Retinal pigment epithelial cell (primary cell): ENCODE results near the gene EVC2.

Experiments used
- DNase-seq: peaks from one replicate; pipeline ENCODE4 v3.0.0-alpha.2; 2010; ENCODE audit warnings: low read depth
- H3K4me3 ChIP-seq: 2 replicates; pipeline ENCODE4 v1.5.1; 2011; ENCODE audit warnings: mild to moderate bottlenecking, low read length, control low read depth, moderate library complexity
- TF ChIP-seq, protein P1 (sequence below): conservative IDR thresholded peaks from 2 replicates; pipeline ENCODE4 v1.5.1; 2011; ENCODE audit warnings: low read depth, low read length, control low read depth, inconsistent platforms

Gene EVC2

DNA sequence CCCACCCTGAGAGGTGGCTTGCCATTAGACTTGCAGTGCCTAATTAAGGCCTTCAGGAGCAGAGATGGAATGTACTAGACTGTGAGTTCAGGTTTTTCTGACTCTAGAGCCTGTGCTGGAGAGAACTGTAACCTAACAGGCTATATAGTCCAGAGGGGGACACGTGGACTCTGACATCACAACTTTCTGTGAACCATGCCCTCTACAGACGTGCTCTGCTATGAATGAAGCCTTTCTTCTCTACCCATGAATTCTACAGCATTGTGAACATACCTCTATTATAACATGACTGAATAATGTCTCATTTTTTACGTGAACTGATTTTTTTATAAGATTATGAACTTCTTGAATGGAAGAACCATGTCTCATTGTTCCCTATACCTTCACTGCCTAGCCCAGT is 68.8 kb downstream of the EVC2 start:
- DNase-seq = no peak
- no peak overlapping the region for H3K4me3 ChIP-seq
- TF ChIP-seq, protein P1, sequence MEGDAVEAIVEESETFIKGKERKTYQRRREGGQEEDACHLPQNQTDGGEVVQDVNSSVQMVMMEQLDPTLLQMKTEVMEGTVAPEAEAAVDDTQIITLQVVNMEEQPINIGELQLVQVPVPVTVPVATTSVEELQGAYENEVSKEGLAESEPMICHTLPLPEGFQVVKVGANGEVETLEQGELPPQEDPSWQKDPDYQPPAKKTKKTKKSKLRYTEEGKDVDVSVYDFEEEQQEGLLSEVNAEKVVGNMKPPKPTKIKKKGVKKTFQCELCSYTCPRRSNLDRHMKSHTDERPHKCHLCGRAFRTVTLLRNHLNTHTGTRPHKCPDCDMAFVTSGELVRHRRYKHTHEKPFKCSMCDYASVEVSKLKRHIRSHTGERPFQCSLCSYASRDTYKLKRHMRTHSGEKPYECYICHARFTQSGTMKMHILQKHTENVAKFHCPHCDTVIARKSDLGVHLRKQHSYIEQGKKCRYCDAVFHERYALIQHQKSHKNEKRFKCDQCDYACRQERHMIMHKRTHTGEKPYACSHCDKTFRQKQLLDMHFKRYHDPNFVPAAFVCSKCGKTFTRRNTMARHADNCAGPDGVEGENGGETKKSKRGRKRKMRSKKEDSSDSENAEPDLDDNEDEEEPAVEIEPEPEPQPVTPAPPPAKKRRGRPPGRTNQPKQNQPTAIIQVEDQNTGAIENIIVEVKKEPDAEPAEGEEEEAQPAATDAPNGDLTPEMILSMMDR = no peak

DNA sequence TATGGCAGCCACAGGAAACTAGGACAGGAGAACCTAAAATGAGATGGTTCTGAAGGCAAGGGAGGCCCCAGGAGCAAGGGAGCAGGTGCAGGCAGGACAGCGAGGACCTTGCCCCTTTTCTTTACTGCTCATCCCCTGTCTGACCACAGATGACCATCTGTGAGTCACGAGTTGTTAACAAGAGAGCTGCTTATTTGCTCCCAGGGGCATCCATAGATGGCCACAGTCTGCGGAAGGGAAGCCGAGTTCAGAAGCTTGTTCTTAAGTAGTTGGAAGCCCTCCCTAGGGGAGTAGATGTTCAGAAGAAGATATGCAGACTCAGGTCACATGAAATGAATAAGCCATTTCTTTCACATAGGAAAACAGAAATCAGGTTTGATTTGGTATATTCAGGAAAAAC is 69.4 kb downstream of the EVC2 start:
- DNase-seq = no peak
- TF ChIP-seq, protein P1 = no peak
- H3K4me3 ChIP-seq = no peak overlapping the region

DNA sequence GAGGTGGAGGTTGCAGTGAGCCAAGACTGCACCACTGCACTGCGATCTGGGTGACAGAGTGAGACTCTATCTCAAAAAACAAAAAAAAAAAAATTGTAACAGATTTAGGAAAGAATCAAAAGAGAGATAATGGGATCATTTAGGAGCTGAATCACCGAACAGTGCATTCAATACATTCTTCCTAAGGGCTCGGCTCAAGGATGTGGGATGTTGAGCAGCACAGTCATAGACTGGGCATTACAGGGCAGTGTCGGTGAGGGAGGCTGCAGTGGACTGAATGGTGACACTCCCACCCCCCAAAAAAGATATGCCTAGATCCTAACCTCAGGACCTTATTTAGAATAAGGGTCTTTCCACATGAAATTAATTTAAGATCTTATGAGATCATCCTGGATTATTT is 70.0 kb downstream of the EVC2 start:
- TF ChIP-seq, protein P1 = no peak
- no peak overlapping the region for H3K4me3 ChIP-seq
- peak; percentile 43 for DNase-seq

GRCh38 chr4:5636766-5637670 is 71.3 kb downstream of the EVC2 start:
- DNase-seq = no peak
- TF ChIP-seq, protein P1 = no peak
- no peak overlapping the region for H3K4me3 ChIP-seq

- DNase-seq = peak; percentile 66
- H3K4me3 ChIP-seq = no peak overlapping the region
- TF ChIP-seq, protein P1 = no peak
Measured at GRCh38 chr4:5635826-5636195, 72.5 kb downstream of the EVC2 start.

GRCh38 chr4:5632571-5632970 is 75.8 kb downstream of the EVC2 start:
- TF ChIP-seq, protein P1 = no peak
- no peak overlapping the region for H3K4me3 ChIP-seq
- no peak for DNase-seq

DNA sequence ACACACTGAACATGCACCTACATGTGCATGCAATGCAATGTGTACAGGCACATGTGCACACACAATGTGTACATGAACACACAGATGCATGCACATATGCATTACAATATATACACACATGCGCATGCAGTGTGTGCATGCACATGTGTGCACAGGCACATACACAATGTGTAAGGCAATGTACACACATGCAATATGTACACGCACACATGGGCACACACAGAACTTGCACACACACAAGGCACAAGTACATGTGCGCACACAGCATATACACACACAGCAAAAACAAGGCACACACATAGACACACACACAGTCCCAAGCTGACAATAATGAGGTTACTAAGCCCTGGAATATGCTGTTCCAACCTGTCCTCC is 76.3 kb downstream of the EVC2 start:
- no peak overlapping the region for H3K4me3 ChIP-seq
- TF ChIP-seq, protein P1 = no peak
- DNase-seq = no peak
